Activated T-cell treated with anti-CD3 and anti-CD28 coated beads, Interleukin-2, amount 50 U/mL, for 4 hours (primary cell): ENCODE data around the gene CISD3. TPM values are rescaled to one million over a fixed set of nuclear protein-coding genes. Genes with fewer than 3 reads are reported as not detected.

Source experiments
- ATAC-seq, 2 donors: fragments of 200-7000 bp; cut with Tn5 transposase; one replicate each; pipeline ENCODE4 v1.10.0; 2021
- DNase-seq: peaks from one replicate; pipeline ENCODE4 v3.0.0-alpha.2; 2020
- H3K27me3 Mint-ChIP-seq: one replicate; pipeline ENCODE4 v1.8.0; 2021; ENCODE audit warnings: low read depth, mixed read lengths
- H3K36me3 Mint-ChIP-seq: one replicate; pipeline ENCODE4 v1.8.0; 2022; ENCODE audit warnings: mixed read lengths; ENCODE audit not compliant: insufficient read depth
- H3K4me1 Mint-ChIP-seq: one replicate; pipeline ENCODE4 v1.8.0; 2021; ENCODE audit warnings: low read depth, mixed read lengths
- H3K4me3 Mint-ChIP-seq: one replicate; pipeline ENCODE4 v1.8.0; 2021; ENCODE audit warnings: mild to moderate bottlenecking, moderate library complexity, mixed read lengths
- H3K9me3 Mint-ChIP-seq: one replicate; pipeline ENCODE4 v1.8.0; 2021; ENCODE audit warnings: mixed read lengths
- total RNA-seq, 3 donors: library from RNA; stranded (reverse); gene quantifications; one replicate each; pipeline ENCODE4 v1.2.1, GENCODE V29; 2021

Gene CISD3
- total RNA-seq, 3 donors from 2014 or later = 47.2 to 73.3 (median 67.8) TPM

GRCh38 chr17:38783227-38783626, 53.1 kb downstream of the CISD3 start:
- Mint-ChIP-seq H3K4me3 (no peak overlapping the region), H3K4me1 (no peaks in the 10 kb centered on the region), H3K27me3 (no peaks in the 10 kb centered on the region), H3K9me3 (no peaks in the 10 kb centered on the region), H3K36me3 (peaks cover 29% of the 10 kb centered on the region)
- no peak for DNase-seq
- no peak for ATAC-seq

Other genes starting within 250 kb of the CISD3 start
- gene SRCIN1, start 124.4 kb upstream of the CISD3 start, total RNA-seq = under 1 TPM in 2 of 3 donors, not detected in 1; 0.16 to 0.49 TPM
- 100 to 1,000 TPM; 110 to 131 (median 110) TPM for gene EPOP, start 55.4 kb upstream of the CISD3 start, total RNA-seq
- gene MLLT6, start 25.1 kb upstream of the CISD3 start, total RNA-seq = 100 to 1,000 TPM; 263 to 315 (median 286) TPM
- under 1 TPM; 0.16 to 0.58 (median 0.43) TPM for gene PCGF2, start 18.0 kb downstream of the CISD3 start, total RNA-seq
- 100 to 1,000 TPM; 527 to 569 (median 554) TPM for gene PSMB3, start 22.4 kb downstream of the CISD3 start, total RNA-seq
- gene PIP4K2B, start 69.2 kb downstream of the CISD3 start, total RNA-seq = 10 to 100 TPM; 33.6 to 40.5 (median 39.3) TPM
- 10 to 100 TPM; 32.7 to 36.5 (median 32.9) TPM for gene CWC25, start 95.0 kb downstream of the CISD3 start, total RNA-seq
- 1,000 to 10,000 TPM; 2,350 to 2,556 (median 2,362) TPM for gene RPL23, start 123.4 kb downstream of the CISD3 start, total RNA-seq
- 100 to 1,000 TPM in 1 of 3 donors, 10 to 100 TPM in 2; 74.7 to 109 (median 88.2) TPM for gene LASP1, start 139.7 kb downstream of the CISD3 start, total RNA-seq
- gene FBXO47, start 237.1 kb downstream of the CISD3 start, total RNA-seq = under 1 TPM in 1 of 3 donors, not detected in 2; 0.08 TPM